GM21423 (cell line): ENCODE results near the gene SLC2A3.
"Not testable (repeated sequence)": the region's sequence is repeated elsewhere in the genome, so short reads cannot be mapped to it uniquely, and the experiment has no call there.

Experiments
- ATAC-seq: cut with Tn5 transposase; IDR thresholded peaks from one replicate; pipeline ENCODE4 v1.9.1; 2021; ENCODE audit warnings: mild to moderate bottlenecking, moderate library complexity; ENCODE audit not compliant: unreplicated experiment

Gene SLC2A3

GRCh38 chr12:7953912-7954311, 17.9 kb upstream of the SLC2A3 start:
- ATAC-seq = not testable (repeated sequence)

- no peak for ATAC-seq
These were observed 15.7 kb upstream of the SLC2A3 start for GRCh38 chr12:7951671-7952070.

- ATAC-seq = not testable (repeated sequence)
These were observed 14.4 kb upstream of the SLC2A3 start for GRCh38 chr12:7950230-7950943.

GRCh38 chr12:7948589-7949260, 12.7 kb upstream of the SLC2A3 start:
- no peak for ATAC-seq

GRCh38 chr12:7947011-7947410, 11.0 kb upstream of the SLC2A3 start:
- no peak for ATAC-seq

GRCh38 chr12:7944760-7945159, 8.8 kb upstream of the SLC2A3 start:
- ATAC-seq = not testable (repeated sequence)

GRCh38 chr12:7940906-7941305, 4.9 kb upstream of the SLC2A3 start:
- no peak for ATAC-seq

GRCh38 chr12:7937833-7938506, 2.0 kb upstream of the SLC2A3 start:
- no peak for ATAC-seq

GRCh38 chr12:7934889-7935492, 996 bp downstream of the SLC2A3 start:
- ATAC-seq = no peak

GRCh38 chr12:7934091-7934888, 1.7 kb downstream of the SLC2A3 start:
- no peak for ATAC-seq

GRCh38 chr12:7933255-7933726, 2.7 kb downstream of the SLC2A3 start:
- peak; percentile 71 for ATAC-seq

GRCh38 chr12:7932599-7933240, 3.3 kb downstream of the SLC2A3 start:
- ATAC-seq = not testable (repeated sequence)

- ATAC-seq = no peak
These were observed 6.7 kb downstream of the SLC2A3 start for GRCh38 chr12:7929083-7929792.

- no peak for ATAC-seq
These were observed 8.5 kb downstream of the SLC2A3 start for GRCh38 chr12:7927470-7927869.

- ATAC-seq = not testable (repeated sequence)
These were observed 9.8 kb downstream of the SLC2A3 start for GRCh38 chr12:7926068-7926666.

GRCh38 chr12:7923241-7924236, 12.4 kb downstream of the SLC2A3 start:
- no peak for ATAC-seq

- ATAC-seq = not testable (repeated sequence)
These were observed 14.8 kb downstream of the SLC2A3 start for GRCh38 chr12:7921181-7921580.

GRCh38 chr12:7918268-7918590, 17.8 kb downstream of the SLC2A3 start:
- not testable (repeated sequence) for ATAC-seq
